Adrenal gland (tissue), 12 donors: ENCODE data around the gene ADA. TPM values are rescaled to one million over a fixed set of nuclear protein-coding genes. Genes with fewer than 3 reads are reported as not detected.
"Not testable (repeated sequence)": the region's sequence is repeated elsewhere in the genome, so short reads cannot be mapped to it uniquely, and the experiment has no call there.

Source experiments
- DNase-seq, 7 donors: peaks; one replicate each; pipeline ENCODE4 v3.0.0-alpha.2; 2019 to 2020
- H3K27ac ChIP-seq, 5 donors: fragments of 200-600 bp; sonication (generic) in 4 of 5; 1 replicate in 3 of 5; 2 replicates in 2 of 5; pipeline versions ENCODE4 v1.5.1 to v1.8.0; 2016 to 2020; ENCODE audit warnings: mild to moderate bottlenecking in 1 of 5
- H3K27me3 ChIP-seq: fragments of 200-600 bp; 2 replicates; pipeline ENCODE4 v1.8.0; 2021
- H3K36me3 ChIP-seq, 2 donors: fragments of 200-600 bp; replicated peaks in 1 of 2; 1 replicate in 1 of 2; 2 replicates in 1 of 2; pipeline versions ENCODE4 v1.5.1 to v1.8.0; 2018 to 2022
- H3K4me1 ChIP-seq, 2 donors: fragments of 200-600 bp; replicated peaks in 1 of 2; 1 replicate in 1 of 2; 2 replicates in 1 of 2; pipeline versions ENCODE4 v1.5.1 to v1.8.0; 2018 to 2021
- H3K4me3 ChIP-seq, 4 donors: fragments of 200-600 bp; sonication (generic) in 3 of 4; one replicate each; pipeline ENCODE4 v1.5.1; 2016 to 2018
- H3K9me3 ChIP-seq, 3 donors: fragments of 200-600 bp; sonication (generic) in 1 of 3; replicated peaks in 1 of 3; 1 replicate in 2 of 3; 2 replicates in 1 of 3; pipeline versions ENCODE4 v1.5.1 to v1.8.0; 2016 to 2021
- CTCF ChIP-seq, 6 experiments: fragments of 450-650 bp in 4 of 6; fragments of 200-600 bp in 2 of 6; sonication (generic) in 1 of 6; IDR thresholded peaks; 1 replicate in 5 of 6; 2 replicates in 1 of 6; pipeline versions ENCODE4 v1.5.1 to v1.8.0; 2016 to 2021; ENCODE audit warnings: antibody characterized with exemption in 6 of 6, mild to moderate bottlenecking in 2 of 6, moderate library complexity in 1 of 6
- POLR2A ChIP-seq, 2 donors: fragments of 450-650 bp; IDR thresholded peaks; one replicate each; pipeline ENCODE4 v1.6.1; 2017; ENCODE audit warnings: antibody characterized with exemption in 2 of 2, mild to moderate bottlenecking in 2 of 2, moderate library complexity in 1 of 2
- WGBS, 4 donors: extraction: QIAGEN DNeasy Blood & Tissue Kit in 2 of 4; methylation state at CpG; one replicate each; pipeline versions ENCODE4 v1.1.5 to v1.1.7; 2013 to 2017; 5-methylcytosine and 5-hydroxymethylcytosine counted together
- intact Hi-C, 2 donors: fragments of 100-400 bp; cut with DNase I; formaldehyde crosslinking; loops; one replicate each; pipeline versions ENCODE4 v1.14.1 to v1.15.0; 2022 to 2023
- polyA plus RNA-seq, 3 donors: library from polyadenylated mRNA; stranded (reverse); fragments of 200-250 nt in 2 of 3; fragments of 350-450 nt in 1 of 3; fragmentation: Illumina TruSeq in 1 of 3; extraction: RNeasy Lipid Tissue Mini Kit (QIAGEN cat#74804) in 1 of 3; gene quantifications; one replicate each; pipeline ENCODE4 v1.2.3, GENCODE V29; 2013 to 2014
- total RNA-seq, 9 donors: library from RNA; depleted of rRNA in 4 of 9; stranded (reverse); fragments of >200 nt in 4 of 9; fragments of 120-200 nt in 1 of 9; fragmentation: NEBNext Ultra II Directional in 1 of 9; extraction: Animal tissue kit (Norgen Biotek cat#: 25700) in 1 of 9; gene quantifications; one replicate each; pipeline versions ENCODE4 v1.1.0 to v1.2.4, GENCODE V29; 2013 to 2023
- donor health status: healthy with polysubstance abuse.
- donor health status: Bipolar disorder and iron deficiency.
- donor health status: DM: yes; HTN: yes; CAD: no.
- donor health status: DM: no; HTN: no; CAD: no.
- donor health status: DM: no; HTN: no; CAD: no.
- donor health status: DM: yes; HTN: yes; CAD: no.

ADA gene
- total and polyA plus RNA-seq, 12 donors, result 3.4 to 16.4 (median 10.0) TPM

- Histone ChIP-seq H3K9me3 (no peaks in the 10 kb centered on the region), H3K27me3 (no peaks in the 10 kb centered on the region), H3K36me3 (no peaks in the 10 kb centered on the region), H3K27ac (no peak overlapping the region), H3K4me1 (no peaks in the 10 kb centered on the region), H3K4me3 (no peak overlapping the region)
- TF ChIP-seq POLR2A (IDR thresholded peaks at IDR 0.05) (no peak), CTCF (IDR thresholded peaks at IDR 0.05) (no peak)
- intact Hi-C loops, result no loop called here
- no peak for DNase-seq
- 89 to 96% (median 93%) methylated on average over 1 to 2 of the region's 2 CpGs for WGBS, 4 donors
Observed at GRCh38 chr20:44659931-44660330, 8.4 kb upstream of the ADA start.

GRCh38 chr20:44658810-44659209, 7.3 kb upstream of the ADA start:
- no peaks in the 10 kb centered on the region for H3K27me3 ChIP-seq
- TF ChIP-seq POLR2A (IDR thresholded peaks at IDR 0.05) (no peak), CTCF (IDR thresholded peaks at IDR 0.05) (no peak)
- no peaks in the 10 kb centered on the region for H3K9me3 ChIP-seq
- no peaks in the 10 kb centered on the region for H3K36me3 ChIP-seq
- H3K27ac ChIP-seq, result no peak overlapping the region
- no peaks in the 10 kb centered on the region for H3K4me1 ChIP-seq
- intact Hi-C loops, result no loop called here
- no peak overlapping the region for H3K4me3 ChIP-seq
- DNase-seq, result no peak

GRCh38 chr20:44657875-44658274, 6.4 kb upstream of the ADA start:
- WGBS, 4 donors, result 89 to 100% (median 95%) methylated on average over 2 of the region's 2 CpGs
- Histone ChIP-seq H3K4me3 (no peak overlapping the region), H3K36me3 (no peaks in the 10 kb centered on the region), H3K4me1 (no peaks in the 10 kb centered on the region), H3K27me3 (no peaks in the 10 kb centered on the region), H3K9me3 (no peaks in the 10 kb centered on the region), H3K27ac (no peak overlapping the region)
- no peak for DNase-seq
- intact Hi-C loops, result no loop called here
- no peak for TF ChIP-seq CTCF (IDR thresholded peaks at IDR 0.05)

GRCh38 chr20:44656448-44656847, 4.9 kb upstream of the ADA start:
- Histone ChIP-seq H3K27me3 (no peaks in the 10 kb centered on the region), H3K4me3 (no peak overlapping the region), H3K36me3 (no peaks in the 10 kb centered on the region), H3K27ac (no peak overlapping the region), H3K4me1 (no peaks in the 10 kb centered on the region), H3K9me3 (no peaks in the 10 kb centered on the region)
- DNase-seq, result no peak
- WGBS, 4 donors, result 55 to 78% (median 64%) methylated on average over 3 of the region's 3 CpGs
- TF ChIP-seq CTCF (IDR thresholded peaks at IDR 0.05) (no peak), POLR2A (IDR thresholded peaks at IDR 0.05) (no peak)
- intact Hi-C loops, result no loop called here

- H3K36me3 ChIP-seq, H3K9me3 ChIP-seq, H3K4me1 ChIP-seq, H3K4me3 ChIP-seq, H3K27ac ChIP-seq, H3K27me3 ChIP-seq, intact Hi-C loops, DNase-seq: not testable (repeated sequence)
- WGBS, 4 donors, result 93 to 98% (median 96%) methylated on average over 5 of the region's 5 CpGs
Observed at GRCh38 chr20:44654210-44654609, 2.7 kb upstream of the ADA start.
